HG02610 (cell line): ENCODE results near the gene MAPKBP1.
A peak's percentile ranks its signal among the peaks of the same experiment; 100 is the strongest.
"Not testable (repeated sequence)": the region's sequence is repeated elsewhere in the genome, so short reads cannot be mapped to it uniquely, and the experiment has no call there.

Experiments used
- ATAC-seq: cut with Tn5 transposase; IDR thresholded peaks from one replicate; pipeline ENCODE4 v1.9.1; 2021; ENCODE audit warnings: mild to moderate bottlenecking, moderate library complexity; ENCODE audit not compliant: unreplicated experiment

The MAPKBP1 gene

DNA sequence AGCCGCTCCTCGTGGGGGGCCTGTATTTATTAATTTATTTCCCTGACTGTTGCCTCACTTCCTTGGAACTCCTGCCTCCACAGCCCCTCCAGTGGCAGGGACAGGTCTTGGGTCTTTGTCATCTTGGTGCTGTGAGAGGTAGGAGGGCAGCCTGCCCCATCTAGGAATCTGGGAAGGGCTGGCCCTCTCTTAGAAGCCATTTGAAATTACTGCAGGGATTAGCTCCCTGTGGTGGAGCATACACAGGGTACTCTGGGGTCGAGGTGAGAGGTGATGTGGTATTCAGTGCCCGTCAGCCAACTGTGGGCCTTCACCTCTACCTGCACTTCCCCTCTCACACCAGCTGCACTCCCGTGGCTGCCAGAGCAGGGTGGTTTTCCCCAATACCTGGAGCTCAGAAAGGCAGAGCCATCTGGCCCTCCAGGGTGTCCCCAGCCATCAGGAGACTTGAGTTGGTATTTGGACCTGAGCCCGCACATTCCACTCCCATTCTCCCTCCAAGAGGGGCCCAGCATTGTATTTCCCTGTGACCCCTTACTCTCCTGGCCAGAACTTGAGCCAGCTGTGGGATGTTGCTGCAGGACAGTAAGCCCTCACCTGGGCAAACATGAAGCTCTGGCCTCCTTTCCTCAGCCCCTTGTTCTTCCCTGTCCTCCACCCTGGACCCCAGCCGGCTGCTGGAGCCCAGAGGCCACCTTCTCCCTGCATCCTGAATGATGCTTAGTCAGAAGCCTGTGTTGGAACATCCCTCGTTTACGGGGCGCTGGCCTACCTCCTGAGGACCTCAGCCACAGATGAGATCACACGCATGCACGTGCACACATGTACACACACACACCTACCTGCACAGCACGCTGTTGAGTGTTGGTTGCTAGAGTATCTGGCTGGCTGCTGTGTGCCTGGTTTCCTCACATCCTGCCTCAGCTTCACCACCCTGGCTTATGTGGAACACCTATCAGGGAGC lies 51.6 kb downstream of the MAPKBP1 start:
- ATAC-seq, result no peak

DNA sequence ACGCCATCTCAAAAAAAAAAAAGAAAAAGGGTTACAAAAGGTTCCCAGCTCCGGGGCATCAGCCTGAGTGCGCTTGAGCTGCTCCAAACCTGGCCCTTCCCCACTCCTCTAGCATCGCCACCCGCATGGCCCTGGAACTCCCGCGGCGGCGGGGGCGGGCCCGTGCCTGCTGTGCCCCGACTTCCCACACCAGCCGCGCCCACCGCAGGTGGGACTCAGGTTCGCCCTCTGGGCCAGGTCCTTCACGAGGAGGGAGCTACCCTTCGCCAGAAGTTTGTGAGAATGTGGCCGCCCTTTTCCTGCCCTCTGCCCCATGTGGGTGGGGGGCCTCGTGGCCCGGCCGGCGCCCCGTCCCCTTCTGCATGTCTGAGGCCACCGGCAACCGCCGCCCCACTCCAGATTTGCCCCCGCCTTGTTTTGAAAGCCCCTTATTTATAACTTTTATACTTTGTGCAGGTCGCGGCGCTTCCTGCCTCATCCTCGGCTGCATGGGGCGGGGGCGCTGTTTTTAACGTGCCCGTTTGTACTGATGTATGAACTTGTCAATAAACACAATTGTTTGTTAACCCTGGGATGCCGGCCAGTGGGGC lies 53.1 kb downstream of the MAPKBP1 start:
- ATAC-seq, result peak; percentile 16

DNA sequence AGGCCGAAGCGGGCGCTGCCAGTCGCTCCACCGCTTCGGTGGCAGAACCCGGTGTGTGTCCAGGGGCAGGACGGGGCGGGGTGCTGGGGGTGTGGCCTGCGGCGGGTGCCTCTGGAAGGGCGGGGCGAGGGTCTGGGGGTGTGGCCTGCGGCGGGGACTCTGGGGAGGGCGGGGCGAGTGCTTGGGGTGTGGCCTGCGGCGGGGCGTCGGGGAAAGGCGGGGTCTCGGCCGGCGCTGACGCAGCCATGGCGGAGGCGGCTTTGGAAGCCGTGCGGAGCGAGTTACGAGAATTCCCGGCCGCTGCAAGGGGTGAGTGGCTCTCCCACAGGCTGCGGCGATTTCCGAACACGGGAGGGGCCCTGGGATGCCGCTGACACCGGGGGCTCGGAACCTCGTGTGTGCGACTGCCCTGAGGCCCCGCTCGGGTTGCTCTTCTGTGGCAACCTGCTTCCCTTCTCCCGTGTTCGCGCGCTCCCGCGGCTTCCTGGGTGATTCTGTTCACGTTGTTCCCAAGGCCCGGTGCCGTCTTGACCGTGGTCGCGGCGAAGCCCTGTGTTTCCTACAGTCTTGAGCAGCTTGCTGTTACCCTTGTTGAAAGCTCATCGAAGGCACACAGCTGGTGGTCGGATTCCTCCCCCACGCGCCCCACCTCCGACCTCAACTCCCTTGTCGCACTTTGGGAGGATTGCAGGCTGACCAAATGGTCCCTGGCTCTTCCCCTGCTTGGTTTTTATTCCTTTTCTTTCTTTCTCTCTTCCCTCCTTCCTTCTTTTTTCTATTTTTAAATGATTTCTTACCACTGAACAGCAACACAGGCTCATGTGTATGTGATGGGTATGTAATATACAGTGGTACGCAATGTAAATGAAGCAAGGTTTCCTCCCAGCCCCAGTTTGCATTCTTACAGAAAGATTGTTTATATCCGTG lies 53.9 kb downstream of the MAPKBP1 start, which contains the start of gene JMJD7:
TSS of gene JMJD7 (plus strand) at position 213 of the 927 bp plus-strand sequence. CDS start at position 246, 33 bp downstream.
- peak; percentile 72 for ATAC-seq

DNA sequence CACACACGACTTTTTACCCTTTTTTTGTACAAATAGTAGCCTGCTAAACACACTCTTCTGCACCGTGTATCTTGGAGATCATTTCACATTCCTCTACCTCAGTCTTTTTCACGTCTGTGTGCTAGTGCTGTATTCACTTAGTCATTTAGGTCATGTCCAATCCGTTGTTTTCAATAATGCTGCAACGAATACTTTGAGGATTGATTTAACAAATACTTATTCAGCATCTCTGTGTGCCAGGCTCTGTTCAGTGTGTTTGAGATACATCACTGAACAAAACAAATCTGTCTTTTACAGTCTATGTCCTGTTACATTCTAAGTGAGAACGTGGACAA lies 54.5 kb downstream of the MAPKBP1 start:
- no peak for ATAC-seq

DNA sequence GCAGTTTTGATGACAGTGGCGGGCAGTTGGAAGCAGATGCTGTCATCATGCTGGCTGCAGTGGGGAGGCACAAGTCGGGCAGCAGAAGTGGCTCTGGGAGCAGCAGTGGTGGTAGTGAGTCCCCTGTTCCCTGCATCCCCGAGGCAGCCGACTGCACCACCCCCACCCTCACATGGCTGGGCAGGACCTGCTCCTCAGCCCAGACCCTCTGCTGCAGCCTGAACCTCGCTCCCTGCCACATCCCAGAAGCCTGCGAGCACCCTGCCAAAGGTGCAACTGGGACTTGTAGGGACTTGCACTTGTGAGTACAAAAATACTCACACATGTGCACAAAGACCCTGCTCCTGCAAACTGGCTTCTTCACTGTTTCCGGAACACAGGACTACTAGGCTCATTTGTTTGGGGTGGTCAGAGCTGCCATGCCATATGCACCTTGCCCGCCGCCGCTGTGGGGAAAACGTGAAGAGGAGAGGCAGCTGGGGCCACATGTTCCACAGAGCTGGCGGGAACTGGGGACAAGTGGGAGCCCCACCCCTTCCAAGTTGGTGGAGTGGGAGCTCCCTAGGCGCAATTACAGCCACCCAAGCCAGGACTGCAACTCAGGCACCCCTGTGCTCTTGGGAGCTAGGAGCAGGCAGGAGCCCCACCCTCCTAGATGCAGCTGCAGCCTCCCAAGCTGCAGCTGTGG lies 55.8 kb downstream of the MAPKBP1 start:
- no peak for ATAC-seq

DNA sequence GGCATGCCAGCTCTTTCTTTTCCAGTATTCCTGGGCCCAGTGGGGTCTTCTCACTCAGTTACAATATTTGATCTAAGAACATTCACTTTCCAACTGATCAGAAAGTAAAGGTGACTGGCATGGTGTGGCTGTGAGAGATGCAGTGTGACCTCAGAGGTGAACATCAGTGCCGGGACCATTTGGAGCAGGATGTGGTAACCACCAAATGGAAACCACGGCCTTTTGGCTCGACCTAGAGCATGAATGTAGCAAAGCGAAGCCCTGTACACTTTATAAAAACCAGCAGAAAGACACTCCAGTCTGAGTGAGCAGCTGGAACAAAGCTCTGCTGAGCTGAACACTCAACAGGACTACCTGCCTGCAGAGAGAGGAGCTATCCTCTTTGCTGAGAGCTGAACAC lies 57.0 kb downstream of the MAPKBP1 start:
- ATAC-seq, result not testable (repeated sequence)

DNA sequence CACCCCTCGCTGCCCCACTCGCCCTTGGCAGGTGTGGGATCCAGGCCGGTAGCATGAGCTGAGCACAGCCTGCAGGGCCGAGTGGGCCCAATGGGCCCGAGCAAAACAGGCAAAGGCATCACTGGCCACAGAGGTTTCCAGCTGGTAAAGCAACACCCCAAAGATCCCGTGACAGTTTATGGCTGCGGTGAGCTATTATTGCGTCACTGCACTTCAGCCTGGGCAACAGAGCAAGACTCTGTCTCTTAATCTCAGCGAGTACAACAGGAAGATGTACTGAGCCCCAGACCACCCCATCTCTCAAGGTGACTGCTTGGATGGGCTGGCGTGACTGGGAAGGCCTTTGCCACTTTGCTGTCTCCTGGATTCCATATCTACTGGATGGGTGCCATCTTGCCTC lies 57.9 kb downstream of the MAPKBP1 start:
- ATAC-seq, result no peak

DNA sequence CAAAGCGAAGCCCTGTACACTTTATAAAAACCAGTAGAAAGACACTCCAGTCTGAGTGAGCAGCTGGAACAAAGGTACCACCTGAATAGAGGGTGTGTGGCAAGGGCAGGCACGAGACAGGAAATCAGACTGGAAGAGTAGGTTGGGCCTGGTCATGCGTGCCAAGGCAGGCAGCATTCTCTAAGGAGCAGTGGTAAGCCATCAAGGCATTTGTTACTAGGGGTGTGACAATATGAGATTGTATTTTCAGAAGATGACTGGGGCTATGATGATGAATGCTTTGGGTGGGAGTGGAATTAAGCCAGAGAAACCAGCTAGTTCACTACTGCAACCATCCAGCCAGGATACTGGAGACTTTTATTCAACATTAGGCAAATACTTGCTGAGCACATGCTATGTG lies 58.6 kb downstream of the MAPKBP1 start:
- ATAC-seq, result no peak

DNA sequence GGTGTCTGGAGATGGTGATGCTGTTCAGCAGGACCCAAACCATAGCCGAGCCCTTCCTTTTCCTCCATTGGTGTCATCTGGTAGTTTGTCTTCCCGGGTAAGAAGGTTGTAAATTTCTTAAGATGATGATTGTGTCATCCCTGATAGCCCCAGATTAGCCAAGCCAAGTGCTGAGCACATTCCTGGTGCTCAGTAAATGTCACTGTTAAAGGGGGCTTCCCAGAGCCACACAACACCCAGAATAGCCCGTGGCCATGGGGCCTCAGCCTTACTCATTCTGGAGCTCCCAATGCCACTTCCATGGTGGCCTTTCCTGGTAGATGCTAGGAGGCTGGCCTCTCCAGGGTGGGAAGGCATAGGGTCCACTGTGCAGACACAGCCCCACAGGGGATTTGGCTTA lies 59.8 kb downstream of the MAPKBP1 start:
- ATAC-seq, result no peak

DNA sequence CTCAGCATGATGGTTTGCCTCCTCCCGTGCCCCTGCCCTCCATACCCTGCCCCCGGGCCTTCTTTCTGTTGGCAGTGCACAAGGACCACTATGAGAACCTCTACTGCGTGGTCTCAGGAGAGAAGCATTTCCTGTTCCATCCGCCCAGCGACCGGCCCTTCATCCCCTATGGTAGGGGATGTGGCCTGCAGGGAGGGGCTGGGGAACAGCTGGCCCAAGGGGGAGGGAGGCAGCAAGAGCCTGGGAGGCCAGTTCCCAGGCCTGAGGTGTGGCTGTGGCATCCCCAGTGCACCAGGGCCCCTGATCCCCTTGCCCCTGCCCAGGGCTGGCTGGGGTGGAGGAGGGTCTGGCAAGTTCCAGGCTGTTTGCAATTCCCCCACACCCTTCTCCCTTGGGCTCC lies 61.8 kb downstream of the MAPKBP1 start:
- ATAC-seq, result no peak

DNA sequence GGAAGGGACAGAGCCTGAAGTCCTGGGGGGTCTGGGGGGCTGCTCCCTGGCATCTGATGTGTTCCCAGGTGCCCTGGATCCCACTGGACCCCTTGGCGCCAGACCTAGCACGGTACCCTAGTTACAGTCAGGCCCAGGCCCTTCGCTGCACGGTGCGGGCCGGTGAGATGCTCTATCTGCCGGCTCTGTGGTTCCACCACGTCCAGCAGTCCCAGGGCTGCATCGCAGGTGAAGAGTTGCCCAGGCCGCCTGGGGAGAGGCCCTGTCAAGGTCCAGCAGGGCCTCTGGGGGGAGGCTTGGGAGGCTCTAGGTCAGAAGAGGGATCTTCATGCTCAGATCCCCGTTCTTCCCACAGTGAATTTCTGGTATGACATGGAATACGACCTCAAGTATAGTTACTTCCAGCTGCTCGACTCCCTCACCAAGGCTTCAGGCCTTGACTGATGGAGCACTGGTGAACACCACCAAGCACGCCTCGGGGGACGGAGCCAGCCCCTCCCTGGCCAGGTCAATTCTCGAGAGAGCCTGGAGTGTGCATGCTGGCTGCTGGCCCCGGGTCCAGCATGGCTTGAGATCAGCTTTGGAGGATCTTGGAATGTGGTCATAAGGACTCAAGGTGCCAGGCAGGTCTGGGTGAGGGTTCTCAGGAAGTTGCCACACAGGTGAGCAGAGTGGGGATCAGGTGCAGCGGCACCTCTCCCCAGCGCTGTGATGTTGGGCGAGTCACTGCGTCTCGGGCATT lies 62.6 kb downstream of the MAPKBP1 start:
- no peak for ATAC-seq

DNA sequence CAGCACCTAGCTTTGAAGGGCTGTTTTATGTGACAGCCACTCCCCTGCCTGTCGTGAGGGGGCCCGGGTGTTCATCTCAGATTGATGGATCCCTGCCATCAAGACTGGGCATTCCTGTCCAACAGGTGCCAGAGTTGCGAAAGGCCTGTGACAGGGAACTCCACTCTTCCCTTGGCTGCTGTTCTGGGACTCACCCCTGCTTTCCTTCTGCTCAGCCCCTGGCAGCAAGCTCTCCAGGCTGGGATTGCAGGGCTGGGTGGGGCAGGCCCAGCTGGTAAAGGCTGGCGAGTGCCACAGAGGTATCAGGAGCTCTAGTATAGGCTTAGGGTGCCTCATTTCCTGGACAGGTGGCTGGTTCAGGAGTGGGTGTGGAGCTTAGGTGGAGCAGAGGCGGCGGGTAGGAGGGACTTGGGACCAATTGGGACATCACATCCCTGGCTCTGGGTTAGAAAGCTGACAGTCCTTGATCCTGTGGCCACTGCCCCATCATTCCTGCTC lies 64.2 kb downstream of the MAPKBP1 start, which contains the start of gene PLA2G4B:
TSS of gene PLA2G4B (plus strand) at position 448 of the 498 bp plus-strand sequence. CDS start 67 bp downstream, outside the sequence.
- ATAC-seq, result no peak

DNA sequence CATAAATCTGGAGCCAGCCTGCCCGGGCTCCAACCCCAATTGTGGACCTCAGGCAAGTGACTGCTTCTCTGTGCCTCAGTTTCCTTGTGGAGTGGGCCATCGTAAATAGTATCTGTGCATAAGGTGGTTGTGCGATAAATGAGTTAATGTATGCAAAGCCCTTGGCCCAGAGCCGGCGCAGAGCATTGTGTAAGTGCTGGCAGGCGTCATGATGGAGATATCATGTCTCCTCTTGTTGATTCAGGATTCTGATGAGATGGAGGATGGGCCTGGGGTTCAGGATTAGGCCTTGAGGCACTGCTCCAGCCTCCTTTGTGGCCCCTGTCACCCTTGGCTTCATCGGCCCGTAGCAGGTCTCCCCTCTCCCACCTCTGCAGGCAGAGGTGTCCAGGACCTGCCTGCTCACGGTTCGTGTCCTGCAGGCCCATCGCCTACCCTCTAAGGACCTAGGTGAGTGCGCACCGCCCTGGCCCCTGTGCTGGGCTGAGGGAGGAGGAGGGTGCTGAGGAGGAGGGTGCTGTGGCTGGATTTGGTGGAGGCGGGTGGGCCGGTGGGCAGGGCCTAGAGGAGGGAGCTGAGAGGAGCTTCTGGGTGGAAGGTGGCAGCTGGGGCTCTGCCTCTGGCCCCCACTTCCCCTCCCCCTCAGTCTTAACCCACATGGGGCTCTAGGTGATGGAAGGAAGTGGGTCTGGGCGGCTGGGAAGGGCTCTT lies 65.7 kb downstream of the MAPKBP1 start:
- no peak for ATAC-seq

DNA sequence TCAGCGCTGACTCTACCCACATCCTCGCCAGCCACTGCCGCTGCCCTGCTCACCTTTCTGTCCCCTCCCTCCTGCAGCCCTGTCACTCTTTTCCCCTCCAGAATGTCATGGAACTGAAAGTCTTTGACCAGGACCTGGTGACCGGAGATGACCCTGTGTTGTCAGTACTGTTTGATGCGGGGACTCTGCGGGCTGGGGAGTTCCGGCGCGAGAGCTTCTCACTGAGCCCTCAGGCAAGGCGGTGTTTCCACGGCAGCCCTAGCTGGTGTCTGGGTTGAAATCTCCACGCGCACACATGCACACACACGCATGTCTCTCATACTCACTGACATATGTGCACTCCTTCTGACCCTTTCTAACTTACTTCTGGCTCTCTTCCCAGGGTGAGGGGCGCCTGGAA lies 66.4 kb downstream of the MAPKBP1 start:
- no peak for ATAC-seq

DNA sequence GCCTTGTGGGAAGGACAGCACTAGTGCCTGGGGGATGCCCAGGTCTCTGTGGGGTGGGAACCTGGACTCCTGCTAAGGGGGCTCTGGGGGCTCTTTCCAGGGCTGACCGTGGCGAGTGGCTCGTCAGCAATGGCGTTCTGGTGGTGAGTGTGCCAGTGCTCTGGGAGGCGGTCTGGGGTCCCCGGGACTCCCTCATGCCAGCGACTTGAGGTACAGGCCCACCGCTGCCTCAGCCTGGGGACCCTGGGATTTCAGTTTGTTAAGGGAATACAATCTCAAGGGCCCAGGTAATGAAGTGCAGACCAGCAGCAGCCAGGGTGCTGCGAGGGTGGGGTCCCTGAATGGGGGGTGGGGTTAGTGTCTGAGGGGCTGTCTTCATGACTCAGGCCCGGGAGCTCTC lies 66.8 kb downstream of the MAPKBP1 start:
- no peak for ATAC-seq

DNA sequence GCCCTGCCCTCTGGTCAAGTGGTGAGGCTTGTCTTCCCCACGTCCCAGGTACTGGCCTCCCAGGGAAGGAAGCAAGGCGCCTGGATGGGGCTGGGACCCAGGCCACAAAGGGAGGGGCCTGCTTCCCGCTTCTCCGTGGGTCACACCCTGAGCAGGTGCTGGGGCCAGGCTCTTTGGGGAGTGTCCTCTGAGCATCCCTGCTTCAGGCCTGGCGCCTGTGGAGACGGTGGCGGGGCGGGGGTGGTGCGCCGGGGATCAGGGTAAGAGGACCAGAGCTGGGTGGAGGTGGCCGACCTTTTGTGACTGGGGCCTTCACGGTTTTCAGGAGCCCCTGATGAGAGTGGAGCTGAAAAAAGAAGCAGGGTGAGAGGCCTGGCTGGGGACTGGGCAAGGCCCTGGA lies 67.9 kb downstream of the MAPKBP1 start:
- ATAC-seq, result no peak

DNA sequence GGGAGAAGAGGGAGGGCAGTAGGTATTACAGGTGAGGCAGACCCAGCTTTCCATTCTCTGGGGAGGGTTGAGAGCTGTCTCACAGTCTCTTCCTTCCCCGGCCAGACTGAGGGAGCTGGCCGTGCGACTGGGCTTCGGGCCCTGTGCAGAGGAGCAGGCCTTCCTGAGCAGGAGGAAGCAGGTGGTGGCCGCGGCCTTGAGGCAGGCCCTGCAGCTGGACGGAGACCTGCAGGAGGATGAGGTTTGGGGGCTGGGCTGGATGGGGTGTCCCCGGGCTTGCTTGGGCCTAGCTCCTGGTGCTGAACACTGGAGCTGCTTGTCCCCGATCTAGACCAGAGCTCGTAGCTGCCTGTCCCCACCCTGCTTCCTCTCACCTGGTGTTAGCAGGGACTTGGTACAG lies 69.3 kb downstream of the MAPKBP1 start:
- ATAC-seq, result no peak

DNA sequence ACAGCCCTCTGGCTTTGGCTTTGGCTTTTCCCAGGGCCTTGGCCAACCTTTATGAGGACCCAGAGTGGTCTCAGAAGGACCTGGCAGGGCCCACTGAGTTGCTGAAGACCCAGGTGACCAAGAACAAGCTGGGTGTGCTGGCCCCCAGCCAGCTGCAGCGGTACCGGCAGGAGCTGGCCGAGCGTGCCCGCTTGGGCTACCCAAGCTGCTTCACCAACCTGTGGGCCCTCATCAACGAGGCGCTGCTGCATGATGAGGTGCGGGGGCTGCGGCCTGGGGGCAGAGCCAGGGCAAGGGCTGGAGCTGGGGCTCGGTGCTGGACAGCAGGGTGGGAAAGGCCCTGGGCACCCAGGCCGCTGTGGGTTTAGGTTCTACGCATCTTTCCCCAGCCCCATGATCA lies 70.5 kb downstream of the MAPKBP1 start:
- ATAC-seq, result no peak

DNA sequence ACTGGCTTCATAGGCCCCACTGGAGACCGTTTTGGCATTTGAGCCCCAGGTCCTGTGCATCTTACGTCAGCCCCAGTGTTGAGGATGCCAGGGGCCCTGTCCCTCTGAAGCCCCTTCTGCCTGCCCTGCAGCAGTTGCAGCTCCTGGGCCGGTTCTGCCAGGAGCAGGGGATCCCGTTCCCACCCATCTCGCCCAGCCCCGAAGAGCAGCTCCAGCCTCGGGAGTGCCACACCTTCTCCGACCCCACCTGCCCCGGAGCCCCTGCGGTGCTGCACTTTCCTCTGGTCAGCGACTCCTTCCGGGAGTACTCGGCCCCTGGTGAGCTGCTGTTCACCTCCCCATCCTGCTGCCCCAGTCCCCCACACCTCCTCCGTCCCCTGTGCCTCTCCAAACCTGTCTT lies 72.9 kb downstream of the MAPKBP1 start:
- no peak for ATAC-seq
